OCI-LY7 (cell line): ENCODE results near the gene TTLL7.

ENCODE experiments used
- EZH2phosphoT487 ChIP-seq: fragments of 200-600 bp; sonication (generic); IDR thresholded peaks from 2 replicates; pipeline ENCODE4 v1.6.1; 2018; ENCODE audit warnings: low read depth, borderline replicate concordance, mild to moderate bottlenecking, mixed run types, antibody characterized with exemption, low read length, moderate library complexity, mixed read lengths
- TF ChIP-seq, protein P1 (sequence below): fragments of 200-600 bp; sonication (generic); conservative IDR thresholded peaks from 2 replicates; pipeline ENCODE4 v1.5.1; 2014; ENCODE audit warnings: mild to moderate bottlenecking, antibody characterized with exemption, low read length, moderate library complexity, mixed read lengths

DNA sequence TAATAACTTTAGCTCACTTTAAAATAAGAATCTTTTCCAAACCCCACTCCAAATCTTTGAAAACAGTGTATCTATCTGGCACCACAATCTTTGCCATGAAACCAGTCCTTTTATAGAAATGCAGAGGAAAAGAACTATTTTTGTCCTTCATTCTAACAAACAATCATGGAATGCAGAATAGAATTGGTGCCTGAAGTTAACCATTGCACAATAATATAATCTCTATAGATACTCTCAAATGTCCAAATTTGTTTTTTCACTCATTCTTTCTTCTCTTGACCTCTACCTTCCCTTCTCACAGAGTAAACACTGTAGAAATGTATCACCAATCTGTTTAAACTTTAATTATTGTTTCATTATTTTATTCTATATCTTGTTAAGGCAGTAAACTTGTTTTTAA is 34.8 kb downstream of the TTLL7 start:
- TF ChIP-seq, protein P1, sequence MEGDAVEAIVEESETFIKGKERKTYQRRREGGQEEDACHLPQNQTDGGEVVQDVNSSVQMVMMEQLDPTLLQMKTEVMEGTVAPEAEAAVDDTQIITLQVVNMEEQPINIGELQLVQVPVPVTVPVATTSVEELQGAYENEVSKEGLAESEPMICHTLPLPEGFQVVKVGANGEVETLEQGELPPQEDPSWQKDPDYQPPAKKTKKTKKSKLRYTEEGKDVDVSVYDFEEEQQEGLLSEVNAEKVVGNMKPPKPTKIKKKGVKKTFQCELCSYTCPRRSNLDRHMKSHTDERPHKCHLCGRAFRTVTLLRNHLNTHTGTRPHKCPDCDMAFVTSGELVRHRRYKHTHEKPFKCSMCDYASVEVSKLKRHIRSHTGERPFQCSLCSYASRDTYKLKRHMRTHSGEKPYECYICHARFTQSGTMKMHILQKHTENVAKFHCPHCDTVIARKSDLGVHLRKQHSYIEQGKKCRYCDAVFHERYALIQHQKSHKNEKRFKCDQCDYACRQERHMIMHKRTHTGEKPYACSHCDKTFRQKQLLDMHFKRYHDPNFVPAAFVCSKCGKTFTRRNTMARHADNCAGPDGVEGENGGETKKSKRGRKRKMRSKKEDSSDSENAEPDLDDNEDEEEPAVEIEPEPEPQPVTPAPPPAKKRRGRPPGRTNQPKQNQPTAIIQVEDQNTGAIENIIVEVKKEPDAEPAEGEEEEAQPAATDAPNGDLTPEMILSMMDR: no peak
- TF ChIP-seq EZH2phosphoT487: no peak
